UCSD-AML1 (cell line): ENCODE data around the gene OR7G3.

Source experiments
- DNase-seq: peaks from one replicate; lab custom pipeline; 2025; ENCODE audit not compliant: unreplicated experiment; lab: John Stamatoyannopoulos, UW

OR7G3 gene

DNA sequence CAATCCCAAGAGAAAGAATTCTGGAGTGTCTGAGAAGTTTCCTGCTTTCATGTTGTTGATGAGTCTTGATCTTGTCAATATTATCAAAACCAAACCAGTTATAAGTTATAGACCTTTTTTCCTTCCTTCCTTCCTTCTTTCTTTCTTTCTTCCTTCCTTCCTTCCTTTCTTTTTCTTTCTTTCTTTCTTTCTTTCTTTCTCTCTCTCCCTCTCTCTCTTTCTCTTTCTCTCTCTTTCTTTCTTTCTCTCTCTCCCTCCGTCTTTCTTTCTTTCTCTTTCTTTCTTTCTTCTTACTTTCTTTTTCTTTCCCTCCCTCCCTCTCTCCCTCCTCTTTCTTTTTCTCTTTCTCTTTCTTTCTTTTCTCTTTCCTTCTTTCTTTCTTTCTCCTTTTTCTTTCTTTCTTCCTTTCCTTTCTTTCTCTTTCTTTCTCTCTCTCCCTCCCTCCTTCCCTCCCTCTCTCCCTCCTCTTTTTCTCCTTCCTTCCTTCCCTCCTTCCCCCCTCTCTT lies at the start of gene OR7G3:
Gene OR7G3 (minus strand): TSS at position 51 of the 506 bp plus-strand sequence. CDS start 0 bp downstream, at position 51.
- no peak for DNase-seq

- DNase-seq = no peak
Observed at GRCh38 chr19:9175326-9175725, 48.6 kb upstream of the OR7G3 start.

DNA sequence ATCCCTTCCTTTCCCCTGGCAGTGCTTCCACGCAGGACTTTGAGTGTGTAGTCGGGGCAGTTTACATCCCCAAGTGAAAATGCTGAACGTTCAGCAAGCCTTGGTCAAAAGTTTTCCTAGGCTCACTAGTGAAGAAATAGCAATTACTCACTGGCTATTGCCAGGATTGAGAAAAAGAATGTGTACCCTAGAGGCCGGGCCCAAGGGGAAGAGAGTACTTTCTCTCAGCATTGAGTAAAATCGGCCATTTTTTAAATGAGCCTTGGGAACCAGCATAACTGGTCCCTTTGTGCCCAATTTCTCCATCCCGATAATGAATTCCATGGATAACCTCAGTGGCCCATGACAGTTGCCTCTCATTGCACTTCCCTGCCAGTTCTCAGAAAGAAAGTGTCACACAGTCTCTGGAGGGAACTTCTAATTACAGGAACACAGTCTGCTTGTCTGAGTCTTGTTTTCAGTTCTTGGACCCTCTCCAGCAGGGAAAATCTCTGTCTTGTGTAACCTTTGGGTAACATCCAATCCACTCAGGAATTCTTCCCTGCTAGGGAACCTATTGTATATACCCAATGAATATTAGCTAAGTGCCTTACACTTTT lies 44.7 kb upstream of the OR7G3 start:
- no peak for DNase-seq

- no peak for DNase-seq
Observed at GRCh38 chr19:9166846-9167245, 40.1 kb upstream of the OR7G3 start.

- DNase-seq = no peak
Observed at GRCh38 chr19:9165261-9165660, 38.5 kb upstream of the OR7G3 start.

GRCh38 chr19:9161427-9161826 lies 34.7 kb upstream of the OR7G3 start:
- no peak for DNase-seq

GRCh38 chr19:9159891-9160290 lies 33.1 kb upstream of the OR7G3 start:
- DNase-seq = no peak

GRCh38 chr19:9156304-9156703 lies 29.6 kb upstream of the OR7G3 start:
- DNase-seq = no peak

DNA sequence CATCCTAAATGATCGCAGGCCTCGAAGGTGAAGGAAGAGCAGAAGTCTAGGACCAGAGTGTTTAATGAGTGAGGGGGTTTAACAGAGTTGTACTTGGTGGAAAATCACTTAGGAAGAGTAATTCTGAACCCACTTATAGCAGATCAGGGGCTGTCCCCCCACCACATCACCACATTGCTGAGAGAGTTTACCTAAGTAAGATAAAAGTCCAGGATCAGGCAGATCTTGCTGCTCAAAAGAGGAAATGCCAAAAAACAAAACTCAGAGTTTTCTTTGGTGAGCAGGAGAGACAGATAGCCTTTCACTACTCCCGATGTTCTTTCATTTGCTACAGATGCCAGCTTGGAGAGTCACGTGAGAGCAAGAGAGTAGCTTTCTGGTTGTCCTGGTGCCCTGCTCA lies 28.8 kb upstream of the OR7G3 start:
- no peak for DNase-seq

DNA sequence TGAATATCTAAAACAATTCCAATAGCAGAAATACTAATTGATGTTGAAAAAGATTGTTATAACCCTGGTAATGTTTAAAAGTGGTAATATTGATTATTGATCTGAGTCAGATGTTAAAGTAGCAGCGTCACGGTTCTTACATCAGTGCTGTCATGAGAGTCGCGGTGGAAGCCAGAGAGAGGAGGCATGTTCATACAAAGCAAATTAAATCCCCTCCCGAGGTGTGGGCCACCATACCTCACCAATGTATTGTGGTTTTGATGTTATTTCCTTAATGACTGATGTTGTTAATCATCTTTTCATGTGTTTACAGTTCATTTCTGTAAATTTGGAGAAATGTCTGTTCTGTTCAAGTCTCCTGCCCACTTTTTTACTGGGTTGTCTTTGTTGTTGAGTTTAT lies 24.6 kb upstream of the OR7G3 start:
- DNase-seq = no peak

- no peak for DNase-seq
Observed at GRCh38 chr19:9150650-9151049, 23.9 kb upstream of the OR7G3 start.

GRCh38 chr19:9149997-9150396 lies 23.2 kb upstream of the OR7G3 start:
- DNase-seq = no peak

DNA sequence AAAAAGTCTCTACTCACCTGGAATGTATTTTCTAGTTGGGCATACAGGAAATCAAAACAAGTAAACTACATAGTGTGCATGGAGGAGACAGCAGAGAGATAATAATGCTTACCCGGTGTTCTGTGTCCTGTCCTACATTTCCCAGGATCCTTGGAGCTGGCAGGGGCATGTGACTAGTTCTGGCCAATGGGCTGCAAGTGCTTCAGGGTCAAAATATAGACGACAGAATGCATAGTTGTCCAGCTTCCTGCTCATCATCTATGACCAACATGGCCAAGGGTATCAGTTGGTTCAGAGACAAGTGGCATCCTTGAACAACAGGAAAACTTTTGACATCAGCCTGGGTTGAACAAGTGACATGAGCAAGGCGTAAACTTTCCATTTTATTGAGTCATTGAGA lies 21.9 kb upstream of the OR7G3 start:
- no peak for DNase-seq

GRCh38 chr19:9146882-9147281 lies 20.1 kb upstream of the OR7G3 start:
- DNase-seq = no peak

DNA sequence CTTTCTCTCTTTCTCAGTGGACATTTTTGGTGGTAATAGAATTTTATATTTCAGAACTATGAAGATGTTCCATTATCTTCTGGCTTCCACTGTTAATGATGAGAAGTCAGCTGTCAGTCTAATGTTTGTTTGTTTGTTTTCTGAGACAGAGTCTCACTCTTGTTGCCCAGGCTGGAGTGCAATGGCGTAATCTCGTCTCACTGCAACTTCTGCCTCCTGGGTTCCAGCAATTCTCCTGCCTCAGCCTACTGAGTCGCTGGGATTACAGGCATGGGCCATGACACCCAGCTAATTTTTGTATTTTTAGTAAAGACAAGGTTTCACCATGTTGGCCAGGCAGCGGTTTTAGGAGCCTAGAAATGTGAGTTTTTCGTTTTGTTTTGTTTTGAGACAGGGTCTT lies 18.2 kb upstream of the OR7G3 start:
- DNase-seq = no peak

DNA sequence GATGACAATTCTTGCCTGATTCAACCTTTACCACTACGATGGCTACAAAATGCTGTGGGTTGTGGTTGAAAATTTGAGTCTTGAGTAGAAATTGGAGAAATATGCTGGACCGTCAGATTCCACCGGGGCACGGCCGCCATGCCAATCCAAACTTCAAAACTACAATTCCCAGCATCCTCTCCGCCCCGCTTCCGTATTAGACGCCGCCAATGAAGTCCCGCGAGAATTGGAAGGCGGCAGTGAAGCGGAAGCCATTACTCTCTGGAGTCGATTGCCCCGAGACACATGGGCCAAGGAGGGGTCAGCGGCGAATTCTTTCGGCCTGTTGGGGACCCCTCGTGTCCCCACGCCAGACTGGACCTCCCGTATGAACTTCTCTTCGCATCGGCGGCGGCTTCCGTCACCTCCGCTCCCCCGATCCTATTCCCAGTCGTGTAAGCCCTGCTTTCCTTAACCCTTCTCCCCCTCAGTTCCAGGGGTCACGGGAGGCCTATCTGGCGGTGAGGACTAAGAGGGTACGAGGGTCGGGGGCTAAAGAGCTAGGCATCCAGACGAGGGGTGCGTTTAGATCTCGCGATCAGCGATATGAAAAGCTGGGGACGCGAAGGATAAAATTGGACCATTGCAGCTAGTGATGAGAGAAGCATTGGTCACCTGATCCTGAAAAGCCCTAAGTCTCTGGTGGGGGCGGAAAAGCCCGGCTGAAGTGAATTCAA lies 13.6 kb upstream of the OR7G3 start, which contains the start of gene ZNF317:
Gene ZNF317 (plus strand): TSS at position 239 of the 716 bp plus-strand sequence. CDS start 15,620 bp downstream, outside the sequence.
- peak; percentile 85 for DNase-seq

DNA sequence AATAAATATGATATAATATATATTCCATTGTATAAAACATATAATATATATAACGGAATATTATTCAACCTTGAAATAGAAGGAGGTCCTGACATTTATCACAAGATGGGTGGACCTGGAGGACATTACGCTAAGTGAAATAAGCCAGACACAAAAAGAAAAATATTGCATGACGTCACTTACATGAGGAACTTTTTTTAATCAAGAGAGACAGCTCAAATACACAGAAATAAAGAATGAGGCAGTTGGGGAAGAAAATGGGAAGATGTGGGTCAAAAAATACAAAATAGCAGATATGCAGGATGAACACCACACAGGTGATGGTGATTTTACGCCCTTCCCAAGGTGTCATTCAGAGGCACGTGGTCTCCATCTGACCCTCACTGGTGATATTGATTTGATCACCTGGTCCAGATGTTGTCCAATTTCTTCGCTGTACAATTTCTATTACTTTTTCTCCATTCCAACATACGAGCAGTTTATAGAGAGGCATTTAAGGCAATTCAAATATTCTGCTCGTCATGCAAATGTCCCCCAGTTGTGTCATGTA lies 12.9 kb upstream of the OR7G3 start:
- no peak for DNase-seq

- DNase-seq = no peak
Observed at GRCh38 chr19:9132422-9132821, 5.7 kb upstream of the OR7G3 start.

- no peak for DNase-seq
Observed at GRCh38 chr19:9130965-9131364, 4.2 kb upstream of the OR7G3 start.

GRCh38 chr19:9128171-9128570 lies 1.4 kb upstream of the OR7G3 start:
- DNase-seq = no peak

- no peak for DNase-seq
Observed at GRCh38 chr19:9116547-9116946, 10.2 kb downstream of the OR7G3 start.

DNA sequence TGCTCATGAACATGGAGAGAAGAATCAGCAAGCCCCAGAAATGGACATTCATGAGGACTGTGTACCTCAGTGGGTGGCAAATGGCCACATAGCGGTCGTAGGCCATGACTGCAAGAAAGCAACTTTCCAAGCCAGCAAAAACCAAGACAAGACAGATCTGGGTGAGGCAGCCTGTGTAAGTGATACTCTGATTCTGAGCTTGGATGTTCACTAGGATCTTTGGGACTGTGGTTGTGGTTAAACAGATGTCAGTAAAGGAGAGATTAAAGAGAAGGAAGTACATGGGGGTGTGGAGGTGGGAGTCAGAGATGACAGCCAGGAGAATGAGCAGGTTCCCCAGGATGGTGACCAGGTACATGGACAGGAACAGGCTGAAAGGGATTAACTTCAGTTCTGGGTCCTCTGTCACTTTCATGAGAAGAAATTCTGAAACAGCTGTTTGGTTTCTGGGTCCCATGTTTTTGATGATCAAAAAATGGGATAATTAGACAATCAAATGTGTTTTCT lies 11.4 kb downstream of the OR7G3 start, which contains the start of gene OR7G1:
Gene OR7G1 (minus strand): TSS at position 457 of the 507 bp plus-strand sequence. CDS start 0 bp downstream, at position 457.
- no peak for DNase-seq
